GM18873 (cell line): ENCODE measurements around the gene PLPPR1.
"Not testable (repeated sequence)": the region's sequence is repeated elsewhere in the genome, so short reads cannot be mapped to it uniquely, and the experiment has no call there.

Experiments used
- ATAC-seq: cut with Tn5 transposase; IDR thresholded peaks from one replicate; pipeline ENCODE4 v1.9.1; 2021; ENCODE audit warnings: mild to moderate bottlenecking, moderate library complexity, moderate number of reproducible peaks; ENCODE audit not compliant: unreplicated experiment, low FRiP score

Gene PLPPR1

GRCh38 chr9:101039581-101039980 lies 11.1 kb downstream of the PLPPR1 start:
- ATAC-seq = not testable (repeated sequence)

DNA sequence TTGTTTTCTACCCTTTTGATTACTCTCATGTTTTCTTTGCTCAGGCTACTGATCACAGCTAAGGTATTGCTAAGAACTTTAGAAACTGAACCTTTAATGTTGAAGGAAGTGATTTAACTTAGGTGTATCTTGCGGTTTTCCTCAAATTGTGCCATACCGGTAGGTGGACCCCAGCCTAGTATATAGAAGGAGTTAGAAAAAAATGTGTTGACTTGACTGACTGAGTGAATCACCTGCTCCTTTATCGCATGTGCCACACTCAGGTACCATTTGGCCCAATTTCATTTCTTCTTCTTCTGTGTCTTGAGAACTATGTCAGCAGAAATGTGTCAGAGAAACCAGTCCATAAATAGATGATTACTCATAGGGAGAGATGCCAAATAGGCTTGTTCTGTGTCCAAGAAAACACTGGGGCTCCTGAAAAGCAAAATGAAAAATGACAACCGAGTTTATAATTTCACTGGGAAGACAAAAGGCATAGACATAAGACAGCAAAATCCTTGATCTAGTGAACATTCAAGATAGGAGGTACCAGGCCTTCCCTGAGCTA lies 19.4 kb downstream of the PLPPR1 start:
- ATAC-seq = no peak

DNA sequence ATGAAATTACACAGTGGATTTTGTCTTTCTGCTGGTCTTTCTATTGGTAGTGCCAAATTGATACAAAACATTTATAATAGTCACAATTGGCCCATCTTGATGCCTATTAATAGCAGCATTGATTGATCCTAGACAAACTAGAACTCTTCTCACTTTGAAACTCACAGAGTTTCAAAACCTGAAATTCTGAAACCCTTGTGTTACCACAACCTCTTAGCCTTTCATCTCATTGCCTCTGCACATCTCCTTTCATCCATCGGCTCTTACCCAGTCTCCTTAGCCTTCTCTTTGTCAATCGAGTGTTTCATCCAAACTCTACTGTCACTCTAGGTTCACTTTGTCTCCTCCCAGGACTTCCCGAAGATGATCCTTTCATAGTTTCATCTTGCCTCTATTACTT lies 22.1 kb downstream of the PLPPR1 start:
- no peak for ATAC-seq

DNA sequence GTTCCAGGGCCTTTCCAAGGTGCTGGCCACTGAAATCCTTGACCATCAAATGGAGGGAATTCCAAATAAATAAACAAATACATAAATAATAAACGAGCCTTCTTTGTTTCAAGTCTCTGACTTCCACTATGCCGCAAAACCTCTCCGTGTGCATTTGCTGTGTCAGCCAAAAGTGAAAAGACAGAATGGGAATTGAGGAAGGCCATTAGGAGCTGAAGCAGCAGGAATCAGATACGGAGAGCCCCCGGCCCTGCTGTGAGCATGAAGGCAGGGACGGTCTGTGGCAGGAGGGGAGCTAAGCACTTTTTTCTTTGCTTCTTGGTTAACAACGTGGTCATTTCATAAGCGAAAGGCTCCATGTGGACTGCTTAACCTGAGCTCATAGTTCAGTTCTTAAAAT lies 26.1 kb downstream of the PLPPR1 start:
- no peak for ATAC-seq

- ATAC-seq = no peak
Observed at GRCh38 chr9:101055516-101055915, 27.0 kb downstream of the PLPPR1 start.

DNA sequence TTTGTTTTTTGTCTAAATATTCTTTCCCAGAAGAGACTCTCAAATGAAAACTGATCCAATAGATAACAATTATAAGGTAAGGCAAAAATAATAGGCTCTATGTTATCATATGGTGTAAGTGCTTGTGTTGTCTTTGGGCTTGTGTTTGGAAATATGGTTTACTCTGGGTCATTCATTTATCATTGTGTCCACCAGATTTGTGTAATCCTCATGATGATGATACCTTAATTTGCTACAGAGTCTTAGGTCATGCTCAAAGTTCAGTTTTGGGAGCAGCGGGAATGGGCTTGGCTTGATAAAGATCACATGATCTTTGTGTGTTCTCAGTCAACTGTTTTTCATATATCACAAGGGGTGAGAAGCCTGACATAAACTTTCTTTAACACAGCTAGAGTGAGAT lies 34.2 kb downstream of the PLPPR1 start:
- ATAC-seq = no peak

DNA sequence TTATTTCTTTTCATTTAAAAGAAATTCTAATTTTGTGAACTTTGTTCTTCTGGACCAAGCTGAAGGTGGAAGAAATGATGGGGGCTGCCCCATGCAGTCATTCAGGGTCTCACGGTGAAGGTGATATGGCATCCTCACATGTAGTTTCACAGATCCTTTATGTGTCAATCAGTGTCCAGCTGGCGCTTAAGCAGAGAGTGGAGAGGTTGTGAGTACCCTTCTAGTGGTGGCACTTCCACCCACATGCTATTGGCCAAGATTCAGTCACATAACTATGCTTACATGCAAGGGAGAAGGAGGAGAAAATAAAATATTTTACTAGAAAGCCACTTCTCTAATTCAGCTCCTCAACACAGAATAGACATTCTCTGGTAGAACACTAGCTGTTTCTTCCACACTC lies 34.7 kb downstream of the PLPPR1 start:
- no peak for ATAC-seq

- no peak for ATAC-seq
Observed at GRCh38 chr9:101064206-101064605, 35.7 kb downstream of the PLPPR1 start.

GRCh38 chr9:101065930-101066329 lies 37.4 kb downstream of the PLPPR1 start:
- no peak for ATAC-seq

DNA sequence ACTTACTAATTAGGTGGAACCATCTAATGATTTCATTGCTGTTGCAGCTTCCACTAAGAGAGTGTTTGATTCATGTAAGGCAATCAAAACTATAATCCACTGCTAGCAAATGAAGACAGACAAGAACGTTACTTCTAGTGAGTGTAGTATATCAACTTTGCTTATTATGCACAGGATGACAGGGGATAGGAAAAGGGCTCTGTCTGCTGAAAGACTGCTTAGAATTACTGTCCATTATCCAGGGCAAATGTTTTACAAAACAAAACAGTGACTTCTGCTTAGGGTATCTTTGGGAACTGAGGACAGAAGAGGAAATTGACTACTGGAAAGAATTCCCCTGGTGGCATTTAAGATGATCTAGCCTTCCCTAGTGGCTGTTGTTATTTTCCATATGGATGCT lies 40.2 kb downstream of the PLPPR1 start:
- no peak for ATAC-seq

DNA sequence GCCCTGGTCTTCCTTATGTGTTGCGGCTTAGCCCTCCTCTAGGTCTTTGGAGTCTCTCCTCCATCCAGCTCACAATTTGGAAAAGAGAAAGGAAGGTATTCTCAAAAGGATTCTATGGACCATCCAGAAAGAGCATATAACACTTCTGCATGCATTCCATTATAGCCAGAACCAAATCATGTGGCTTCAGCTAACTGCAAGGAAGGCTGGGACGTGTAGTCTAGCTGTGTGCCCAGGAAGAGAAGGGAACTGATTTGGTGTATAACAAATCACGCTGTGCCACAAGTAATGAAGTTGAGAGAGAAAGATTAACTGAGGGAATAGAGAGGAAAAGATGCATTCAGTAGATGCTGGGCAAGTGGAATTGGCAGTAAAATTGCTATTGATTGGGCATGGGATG lies 43.7 kb downstream of the PLPPR1 start:
- no peak for ATAC-seq

DNA sequence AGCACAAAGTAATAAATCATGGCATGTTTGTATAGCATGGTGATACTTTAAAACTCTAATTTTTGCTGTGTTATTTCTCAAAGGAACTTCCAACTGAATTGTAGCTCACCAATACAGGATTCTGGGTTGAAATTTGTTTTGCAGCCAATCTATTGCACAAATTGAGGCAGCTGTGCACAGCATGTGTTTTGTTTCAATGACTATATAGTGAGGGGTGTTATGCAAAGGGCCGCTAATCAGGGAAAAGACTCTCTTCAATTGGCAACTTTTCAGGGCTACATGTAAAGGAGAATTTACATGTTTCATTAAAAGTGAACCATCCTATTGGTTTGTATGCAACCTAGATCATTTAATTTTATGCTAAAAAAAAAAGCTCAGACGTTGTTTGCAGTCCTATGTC lies 44.6 kb downstream of the PLPPR1 start:
- ATAC-seq = no peak

DNA sequence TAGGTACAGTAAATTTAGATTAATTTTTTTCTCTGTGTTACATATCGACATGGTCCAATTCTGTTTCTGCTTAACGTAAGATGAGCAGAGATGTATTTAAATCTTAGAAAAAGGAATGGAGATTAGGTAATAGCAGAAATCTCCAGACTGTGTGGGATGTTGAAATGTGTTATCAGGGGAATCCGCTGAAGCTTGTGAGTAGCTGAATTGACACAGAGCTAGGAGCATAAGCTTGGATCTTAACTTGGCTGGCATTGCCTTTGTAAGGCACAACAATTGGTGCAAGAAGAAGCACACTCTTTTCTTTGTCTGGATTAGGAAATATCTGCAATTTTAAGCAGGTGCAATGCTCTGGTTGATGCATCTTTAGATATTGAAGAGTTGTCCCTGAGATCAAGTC lies 53.1 kb downstream of the PLPPR1 start:
- ATAC-seq = no peak

DNA sequence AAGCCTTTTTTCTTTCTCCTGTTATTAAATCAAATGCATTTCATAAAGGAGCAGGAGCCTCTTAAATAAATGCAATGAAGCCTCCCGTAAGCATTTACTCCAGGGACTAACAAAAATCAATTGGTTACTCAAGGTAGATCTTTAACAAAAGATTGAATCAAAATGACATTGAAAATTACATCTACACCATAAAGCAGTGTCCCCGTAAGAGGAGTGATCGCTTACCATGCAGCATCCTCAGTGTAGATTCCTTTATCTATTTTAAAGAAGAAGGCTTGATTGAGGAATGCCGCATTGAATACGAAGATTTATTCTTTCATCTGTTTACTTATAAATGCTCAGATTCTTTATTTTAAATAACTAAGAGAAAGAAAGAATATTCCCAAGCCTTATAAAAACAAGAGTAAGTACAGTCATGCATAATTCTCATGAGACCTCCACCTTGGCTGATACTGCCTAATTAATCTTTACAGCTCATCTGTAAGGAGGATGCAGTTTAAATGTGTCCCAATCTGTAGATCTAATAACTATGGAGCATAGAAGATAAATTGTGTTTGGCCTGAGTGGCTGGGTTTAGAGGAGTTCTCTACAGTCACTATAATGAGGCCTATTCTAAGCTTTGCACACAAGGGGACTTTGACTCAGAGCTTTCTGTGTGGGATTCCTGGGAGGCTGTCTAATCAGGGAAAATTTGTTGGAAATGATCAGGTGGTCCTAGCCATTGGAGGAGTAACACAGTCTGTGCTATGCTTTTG lies 55.1 kb downstream of the PLPPR1 start:
- no peak for ATAC-seq

- ATAC-seq = no peak
Observed at GRCh38 chr9:101087426-101087825, 58.9 kb downstream of the PLPPR1 start.

DNA sequence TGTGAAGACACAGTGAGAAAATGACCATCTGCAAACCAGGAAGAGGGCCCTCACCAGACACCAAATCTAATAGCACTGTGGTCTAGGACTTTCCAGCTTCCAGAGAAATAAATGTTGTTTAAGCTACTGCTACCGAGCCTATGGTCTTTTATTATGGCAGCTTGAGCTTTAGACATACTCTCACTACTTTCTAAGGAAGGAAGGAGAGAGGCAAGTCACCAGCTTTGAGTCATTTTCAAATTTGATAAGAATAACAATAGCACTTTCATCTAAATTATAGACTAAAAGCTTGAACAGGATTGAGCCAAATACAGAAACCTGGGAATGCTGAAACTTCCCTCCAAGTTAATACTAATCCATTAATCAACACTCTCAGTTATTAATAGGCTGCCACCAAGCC lies 64.4 kb downstream of the PLPPR1 start:
- no peak for ATAC-seq

DNA sequence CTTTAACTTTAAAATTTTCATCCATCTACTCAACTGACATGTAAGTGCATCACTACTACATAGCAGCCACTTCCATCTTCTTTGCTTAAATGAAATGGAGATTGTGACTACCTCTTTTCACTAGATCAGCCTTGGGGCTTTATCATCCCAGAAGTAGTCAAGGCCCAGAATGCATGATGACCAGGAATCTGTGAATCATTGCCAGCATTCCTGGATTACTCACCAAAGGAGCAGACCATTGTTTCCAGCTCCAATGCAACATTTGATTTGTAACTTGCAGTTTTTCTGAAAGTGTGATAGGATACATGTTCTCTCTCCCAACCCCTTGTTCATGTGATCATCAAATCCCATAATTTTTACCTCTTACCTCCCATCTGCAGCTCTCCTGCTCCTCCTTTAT lies 65.1 kb downstream of the PLPPR1 start:
- no peak for ATAC-seq

DNA sequence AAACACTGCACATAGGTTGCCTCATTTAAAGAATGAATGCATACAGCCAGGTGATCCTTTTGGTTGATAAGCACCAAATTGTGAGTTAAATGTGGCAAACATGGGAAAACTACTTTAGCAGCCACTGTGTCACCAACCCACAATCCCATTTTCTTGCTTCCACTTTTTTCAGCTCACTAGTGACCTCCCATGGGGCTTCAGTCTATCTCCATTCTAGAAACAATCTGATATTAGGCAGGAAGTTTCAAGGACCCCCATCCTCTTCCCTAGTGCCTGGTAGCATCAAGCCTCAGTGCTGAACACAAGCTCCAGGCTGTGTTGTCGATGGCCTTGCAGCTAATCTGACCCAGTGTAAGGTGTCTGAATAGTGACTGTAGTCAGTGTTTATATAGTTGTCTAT lies 66.2 kb downstream of the PLPPR1 start:
- no peak for ATAC-seq

DNA sequence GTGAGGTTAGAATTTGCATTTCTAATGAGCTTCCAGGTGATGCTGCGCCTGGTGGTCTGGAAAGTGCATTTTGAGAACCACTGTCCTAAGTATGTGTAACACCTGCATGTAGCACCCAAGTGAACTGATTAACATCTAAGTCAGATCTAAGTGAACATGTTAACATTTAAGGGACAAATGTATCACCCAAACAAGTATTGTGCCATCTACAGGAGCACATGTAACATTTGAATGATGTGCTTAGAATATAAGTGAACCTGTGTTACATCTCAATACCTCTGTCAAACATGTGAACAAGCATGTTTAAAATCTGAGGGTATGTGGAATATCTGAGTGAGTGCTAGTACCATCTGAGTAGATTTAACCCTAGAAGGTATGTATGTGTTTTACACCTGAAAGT lies 68.7 kb downstream of the PLPPR1 start:
- no peak for ATAC-seq

- ATAC-seq = no peak
Observed at GRCh38 chr9:101098392-101098791, 69.9 kb downstream of the PLPPR1 start.

DNA sequence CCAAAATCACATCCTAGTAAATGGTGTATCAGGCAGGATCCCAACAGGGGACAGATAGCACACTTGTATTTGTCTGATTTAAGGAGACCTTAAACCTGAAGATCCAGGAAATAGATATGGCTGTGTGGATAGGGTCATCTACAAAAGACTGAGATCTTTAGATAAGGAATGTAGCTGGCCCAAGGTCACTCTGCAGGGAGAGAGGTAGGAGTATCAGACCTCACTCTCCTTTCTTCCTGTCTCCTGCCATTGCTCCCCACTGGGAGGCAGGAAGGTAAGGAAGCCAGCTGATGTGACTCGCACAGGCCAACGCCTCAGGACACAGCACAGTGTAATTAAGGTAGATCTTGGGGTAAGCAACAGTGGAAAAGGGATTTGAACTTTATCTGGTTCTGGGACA lies 85.8 kb downstream of the PLPPR1 start:
- no peak for ATAC-seq

DNA sequence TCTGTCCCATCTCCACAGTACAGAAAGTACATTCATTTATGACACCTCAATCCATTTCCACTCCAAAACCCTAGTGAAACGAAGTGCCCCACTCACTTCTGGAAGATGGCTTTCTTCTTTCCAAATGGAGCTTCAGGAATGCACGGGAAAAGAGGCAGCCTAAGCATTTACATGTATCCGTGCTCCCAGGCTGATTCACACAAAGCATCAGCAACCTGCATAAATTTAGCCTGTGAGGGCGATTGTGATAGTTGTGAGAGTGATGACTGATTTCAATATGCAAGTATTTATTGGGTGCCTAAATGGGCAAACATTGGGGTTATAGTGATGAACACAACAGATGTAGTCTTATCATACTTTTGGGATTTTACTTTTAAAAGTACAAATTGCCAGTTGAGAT lies 86.6 kb downstream of the PLPPR1 start:
- ATAC-seq = no peak

DNA sequence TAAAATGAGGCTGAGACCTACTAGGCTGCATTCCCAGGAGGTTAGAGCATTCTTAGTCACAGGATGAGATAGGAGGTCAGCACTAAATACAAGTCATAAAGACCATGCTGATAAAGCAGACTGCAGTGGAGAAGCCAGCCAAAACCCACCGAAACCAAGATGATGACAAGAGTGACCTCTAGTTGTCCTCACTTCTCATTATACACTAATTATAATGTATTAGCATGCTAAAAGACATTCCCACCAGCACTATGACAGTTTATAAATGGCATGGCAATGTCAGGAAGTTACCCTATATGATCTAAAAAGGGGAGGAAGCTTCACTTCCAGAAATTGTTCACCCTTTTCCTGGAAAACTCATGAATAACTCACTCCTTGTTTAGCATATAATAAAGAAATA lies 88.6 kb downstream of the PLPPR1 start:
- no peak for ATAC-seq
